OCI-LY1 (cell line): ENCODE data around the gene CTAGE4.

Source experiments
- CTCF ChIP-seq: fragments of 200-600 bp; sonication (generic), shearing (Covaris generic); IDR thresholded peaks from 2 replicates; pipeline ENCODE4 v1.5.1; 2017; ENCODE audit warnings: mild to moderate bottlenecking, antibody characterized with exemption, low read length, moderate library complexity, mixed read lengths
- EZH2 ChIP-seq: fragments of 200-600 bp; sonication (generic), shearing (Covaris generic); IDR thresholded peaks from 2 replicates; pipeline ENCODE4 v1.8.0; 2017; ENCODE audit warnings: borderline replicate concordance, mixed run types, mild to moderate bottlenecking, antibody characterized with exemption, low read length, moderate library complexity, mixed read lengths

DNA sequence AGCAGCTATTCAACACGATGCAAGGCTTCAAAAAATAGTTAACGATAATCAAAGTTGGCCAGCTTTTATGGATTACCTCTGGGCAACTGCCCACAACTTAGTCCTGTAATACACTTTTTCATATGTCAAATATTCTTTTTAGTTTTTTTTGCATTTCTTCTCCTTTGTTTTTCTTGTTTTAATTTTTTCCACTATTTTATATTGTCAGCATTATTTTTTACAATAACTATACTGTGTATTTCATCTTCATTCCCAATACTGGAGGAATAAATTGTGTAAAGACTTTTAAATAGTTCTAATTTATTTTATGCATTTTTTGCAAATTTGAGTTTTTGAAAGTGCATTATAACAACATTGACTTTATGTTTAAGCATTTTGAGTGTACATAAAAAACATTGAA, 18.5 kb upstream of the CTAGE4 start:
- TF ChIP-seq EZH2 (no peak), CTCF (no peak)
